Immature natural killer cell (primary cell): Measurements from ENCODE around the gene ZBTB18. TPM values are rescaled to one million over a fixed set of nuclear protein-coding genes. Genes with fewer than 3 reads are reported as not detected.

ENCODE experiments used
- DNase-seq, 3 donors: peaks; one replicate each; pipeline ENCODE4 v3.0.0; 2022; ENCODE audit warnings: mixed read lengths in 1 of 3
- H3K27ac Mint-ChIP-seq, 6 donors: one replicate each; pipeline ENCODE4 v1.8.0; 2020; ENCODE audit warnings: mixed read lengths in 6 of 6, mild to moderate bottlenecking in 5 of 6, inconsistent platforms in 4 of 6, moderate library complexity in 3 of 6
- H3K27me3 Mint-ChIP-seq, 3 donors: one replicate each; pipeline ENCODE4 v1.8.0; 2020 to 2021; ENCODE audit warnings: low read depth in 3 of 3, mild to moderate bottlenecking in 3 of 3, mixed read lengths in 3 of 3, moderate library complexity in 3 of 3, inconsistent platforms in 1 of 3
- H3K36me3 Mint-ChIP-seq, 3 donors: one replicate each; pipeline ENCODE4 v1.8.0; 2020; ENCODE audit warnings: mixed read lengths in 3 of 3, inconsistent platforms in 2 of 3, mild to moderate bottlenecking in 2 of 3
- H3K4me1 Mint-ChIP-seq, 2 donors: one replicate each; pipeline ENCODE4 v1.8.0; 2020; ENCODE audit warnings: inconsistent platforms in 2 of 2, mild to moderate bottlenecking in 2 of 2, mixed read lengths in 2 of 2, moderate library complexity in 1 of 2
- H3K4me3 Mint-ChIP-seq, 5 donors: one replicate each; pipeline ENCODE4 v1.8.0; 2020; ENCODE audit warnings: mild to moderate bottlenecking in 5 of 5, mixed read lengths in 5 of 5, inconsistent platforms in 3 of 5, moderate library complexity in 3 of 5
- H3K9me3 Mint-ChIP-seq, 6 donors: one replicate each; pipeline ENCODE4 v1.8.0; 2020; ENCODE audit warnings: mild to moderate bottlenecking in 6 of 6, mixed read lengths in 6 of 6, inconsistent platforms in 4 of 6, moderate library complexity in 3 of 6
- polyA plus RNA-seq, 3 donors: library from polyadenylated mRNA; unstranded; fragments of 300-500 nt; fragmentation: Illumina TruSeq; gene quantifications; one replicate each; pipeline ENCODE4 v1.2.3, GENCODE V29; 2021

Gene ZBTB18
- polyA plus RNA-seq, 3 donors from 2014 or later: 0.25 to 0.99 (median 0.72) TPM

GRCh38 chr1:244106176-244106575 lies 55.1 kb downstream of the ZBTB18 start:
- Mint-ChIP-seq H3K4me3 (no peak overlapping the region), H3K9me3 (no peaks in the 10 kb centered on the region), H3K4me1 (peaks cover 0 to under 1% of the 10 kb centered on the region in 2 donors), H3K27ac (no peak overlapping the region), H3K27me3 (peaks cover 5 to 9% (median 6%) of the 10 kb centered on the region in 3 donors), H3K36me3 (no peaks in the 10 kb centered on the region)
- DNase-seq: no peak

Other genes with a start within 250 kb of the ZBTB18 start
- 1 to 10 TPM; 2.5 to 7.3 (median 5.2) TPM for gene AKT3, start 201.0 kb upstream of the ZBTB18 start, polyA plus RNA-seq